Right atrium auricular region (tissue), 2 donors: ENCODE measurements around the gene HAND1. TPM values are rescaled to one million over a fixed set of nuclear protein-coding genes. Genes with fewer than 3 reads are reported as not detected.

Experiments used
- DNase-seq: peaks from one replicate; pipeline ENCODE4 v3.0.0-alpha.2; 2019; ENCODE audit warnings: low spot score
- H3K27ac ChIP-seq, 2 donors: fragments of 200-600 bp; sonication (generic); 1 replicate in 1 of 2; 2 replicates in 1 of 2; pipeline ENCODE4 v1.5.1; 2016 to 2019
- H3K27me3 ChIP-seq, 2 donors: fragments of 200-600 bp; sonication (generic); one replicate each; pipeline versions ENCODE4 v1.5.1 to v1.6.0; 2017 to 2019
- H3K36me3 ChIP-seq: fragments of 200-600 bp; sonication (generic); one replicate; pipeline ENCODE4 v1.5.1; 2016
- H3K4me1 ChIP-seq, 2 donors: fragments of 200-600 bp; sonication (generic); one replicate each; pipeline versions ENCODE4 v1.5.1 to v1.6.0; 2017 to 2019
- H3K4me3 ChIP-seq, 2 donors: fragments of 200-600 bp; sonication (generic); 1 replicate in 1 of 2; 2 replicates in 1 of 2; pipeline ENCODE4 v1.5.1; 2017 to 2019; ENCODE audit warnings: mild to moderate bottlenecking in 1 of 2, moderate library complexity in 1 of 2
- H3K9me3 ChIP-seq, 2 donors: fragments of 200-600 bp; sonication (generic); one replicate each; pipeline ENCODE4 v1.5.1; 2019
- total RNA-seq, 2 donors: library from RNA; depleted of rRNA; stranded (reverse); fragments of >200 nt; gene quantifications; one replicate each; pipeline ENCODE4 v1.1.0, GENCODE V29; 2016
- TF ChIP-seq, protein P1 (sequence below), 2 donors: fragments of 200-600 bp; sonication (generic); IDR thresholded peaks; one replicate each; pipeline ENCODE4 v1.5.1; 2019; ENCODE audit warnings: antibody characterized with exemption in 2 of 2

The HAND1 gene
- total RNA-seq, 2 donors from 2014 or later: 4.1 to 13.8 TPM

DNA sequence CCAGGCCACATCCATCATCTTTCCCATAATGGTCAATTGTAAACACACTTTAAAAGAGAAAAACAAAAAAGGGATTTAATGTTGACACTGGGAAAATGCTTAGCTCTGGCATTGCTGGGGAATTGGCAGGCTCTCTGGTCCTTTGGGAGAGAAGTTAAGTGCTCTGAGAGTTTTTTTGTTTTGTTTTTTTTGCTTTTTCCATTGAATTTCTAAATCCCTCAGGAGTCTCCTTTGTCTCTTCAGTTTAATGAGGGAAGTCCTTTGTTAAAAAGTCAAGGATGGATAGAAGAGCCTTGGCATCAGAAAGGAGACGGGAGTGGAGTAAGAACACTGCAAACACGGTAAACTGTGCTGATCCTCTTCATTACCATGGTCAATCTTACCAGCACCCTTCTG is 7.1 kb upstream of the HAND1 start:
- Histone ChIP-seq H3K4me3 (no peak overlapping the region), H3K27me3 (peaks cover 59 to 60% of the 10 kb centered on the region in 2 donors)

DNA sequence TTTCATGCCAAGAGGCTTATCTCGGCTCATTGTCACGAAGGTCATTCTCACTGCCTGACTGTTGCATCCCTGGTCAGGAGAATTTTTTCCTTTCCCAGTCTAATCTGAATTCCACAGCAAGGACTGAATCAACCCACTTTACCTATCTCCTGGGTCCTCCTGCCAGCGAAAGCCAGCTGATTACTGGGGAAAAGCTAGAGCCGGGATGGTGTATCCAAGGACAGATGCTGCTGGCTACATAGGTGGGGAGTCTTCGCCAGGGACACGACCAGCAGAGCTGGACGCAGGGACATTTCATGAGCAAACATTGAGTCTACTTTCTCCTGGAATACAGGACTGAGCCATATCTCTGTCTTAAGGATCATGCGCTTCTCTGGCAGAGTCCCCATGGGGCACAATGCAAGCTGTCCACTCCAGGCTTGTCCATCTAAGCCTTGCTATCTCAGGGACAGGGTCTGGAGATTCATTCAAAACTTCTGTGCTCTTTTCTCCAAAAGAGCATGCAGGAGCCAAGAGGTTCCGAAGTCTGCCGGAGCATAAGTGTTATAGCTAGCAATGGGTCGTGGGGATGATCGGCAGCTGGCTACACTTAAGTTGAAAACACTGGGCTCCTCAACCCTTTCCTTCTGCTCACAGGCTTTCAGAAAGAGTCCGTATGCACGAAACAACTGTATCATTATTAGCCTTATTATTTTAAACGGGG is 6.5 kb upstream of the HAND1 start:
- TF ChIP-seq, protein P1, sequence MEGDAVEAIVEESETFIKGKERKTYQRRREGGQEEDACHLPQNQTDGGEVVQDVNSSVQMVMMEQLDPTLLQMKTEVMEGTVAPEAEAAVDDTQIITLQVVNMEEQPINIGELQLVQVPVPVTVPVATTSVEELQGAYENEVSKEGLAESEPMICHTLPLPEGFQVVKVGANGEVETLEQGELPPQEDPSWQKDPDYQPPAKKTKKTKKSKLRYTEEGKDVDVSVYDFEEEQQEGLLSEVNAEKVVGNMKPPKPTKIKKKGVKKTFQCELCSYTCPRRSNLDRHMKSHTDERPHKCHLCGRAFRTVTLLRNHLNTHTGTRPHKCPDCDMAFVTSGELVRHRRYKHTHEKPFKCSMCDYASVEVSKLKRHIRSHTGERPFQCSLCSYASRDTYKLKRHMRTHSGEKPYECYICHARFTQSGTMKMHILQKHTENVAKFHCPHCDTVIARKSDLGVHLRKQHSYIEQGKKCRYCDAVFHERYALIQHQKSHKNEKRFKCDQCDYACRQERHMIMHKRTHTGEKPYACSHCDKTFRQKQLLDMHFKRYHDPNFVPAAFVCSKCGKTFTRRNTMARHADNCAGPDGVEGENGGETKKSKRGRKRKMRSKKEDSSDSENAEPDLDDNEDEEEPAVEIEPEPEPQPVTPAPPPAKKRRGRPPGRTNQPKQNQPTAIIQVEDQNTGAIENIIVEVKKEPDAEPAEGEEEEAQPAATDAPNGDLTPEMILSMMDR (IDR thresholded peaks at IDR 0.05): no peak
- no peak overlapping the region for H3K27ac ChIP-seq
- DNase-seq: no peak
- H3K9me3 ChIP-seq: no peaks in the 10 kb centered on the region
- H3K4me3 ChIP-seq: no peak overlapping the region
- H3K27me3 ChIP-seq: peaks cover 64 to 65% of the 10 kb centered on the region in 2 donors
- peaks cover 0 to 18% of the 10 kb centered on the region in 2 donors for H3K4me1 ChIP-seq
- no peaks in the 10 kb centered on the region for H3K36me3 ChIP-seq

More for the DNA sequence above, 7.1 kb upstream of the HAND1 start:
- DNase-seq: no peak
- Histone ChIP-seq H3K27ac (no peak overlapping the region), H3K36me3 (no peaks in the 10 kb centered on the region), H3K9me3 (no peaks in the 10 kb centered on the region), H3K4me1 (peaks cover 0 to 13% of the 10 kb centered on the region in 2 donors)
- TF ChIP-seq, protein P1 (IDR thresholded peaks at IDR 0.05): no peak

DNA sequence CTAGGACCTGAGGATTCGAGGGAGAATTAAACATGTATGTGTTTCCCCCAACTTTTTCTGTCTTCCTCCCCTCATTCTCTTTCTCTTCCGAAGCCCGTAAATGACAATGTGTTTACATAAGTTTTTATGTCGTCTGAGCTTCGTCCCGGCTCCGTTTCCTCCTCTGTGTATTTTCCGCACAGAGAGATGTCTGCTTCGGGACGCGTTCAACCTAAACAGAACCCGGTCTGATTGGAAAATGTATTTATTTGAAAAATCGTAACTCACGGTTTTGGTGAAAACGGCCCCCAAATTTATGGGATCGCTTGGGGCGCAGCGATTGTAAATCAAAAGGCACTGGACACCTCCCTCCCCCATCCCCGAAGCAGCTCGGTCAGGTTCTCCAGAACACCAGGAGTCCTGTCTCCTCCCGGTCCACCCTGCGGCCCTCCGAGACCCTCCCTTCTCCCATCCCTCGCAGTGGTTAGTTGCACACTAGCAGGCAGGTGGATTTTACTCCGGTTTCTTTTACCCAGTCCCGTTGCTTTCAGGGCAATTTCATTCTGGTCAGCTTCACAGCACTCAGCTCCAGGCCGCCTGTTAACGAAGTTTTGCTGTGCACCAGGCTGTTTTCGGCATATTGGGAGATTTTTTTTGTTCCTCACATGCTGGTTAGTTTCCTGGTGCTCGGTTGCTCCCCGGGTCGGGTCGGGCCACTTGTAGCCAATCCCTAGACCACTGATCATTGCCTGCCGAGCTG is 5.8 kb upstream of the HAND1 start:
- DNase-seq: no peak
- Histone ChIP-seq H3K9me3 (no peaks in the 10 kb centered on the region), H3K27ac (no peak overlapping the region), H3K4me1 (peaks cover 0 to 25% of the 10 kb centered on the region in 2 donors), H3K36me3 (no peaks in the 10 kb centered on the region), H3K4me3 (no peak overlapping the region), H3K27me3 (peaks cover 60 to 72% of the 10 kb centered on the region in 2 donors)
- TF ChIP-seq, protein P1 (IDR thresholded peaks at IDR 0.05): no peak

DNA sequence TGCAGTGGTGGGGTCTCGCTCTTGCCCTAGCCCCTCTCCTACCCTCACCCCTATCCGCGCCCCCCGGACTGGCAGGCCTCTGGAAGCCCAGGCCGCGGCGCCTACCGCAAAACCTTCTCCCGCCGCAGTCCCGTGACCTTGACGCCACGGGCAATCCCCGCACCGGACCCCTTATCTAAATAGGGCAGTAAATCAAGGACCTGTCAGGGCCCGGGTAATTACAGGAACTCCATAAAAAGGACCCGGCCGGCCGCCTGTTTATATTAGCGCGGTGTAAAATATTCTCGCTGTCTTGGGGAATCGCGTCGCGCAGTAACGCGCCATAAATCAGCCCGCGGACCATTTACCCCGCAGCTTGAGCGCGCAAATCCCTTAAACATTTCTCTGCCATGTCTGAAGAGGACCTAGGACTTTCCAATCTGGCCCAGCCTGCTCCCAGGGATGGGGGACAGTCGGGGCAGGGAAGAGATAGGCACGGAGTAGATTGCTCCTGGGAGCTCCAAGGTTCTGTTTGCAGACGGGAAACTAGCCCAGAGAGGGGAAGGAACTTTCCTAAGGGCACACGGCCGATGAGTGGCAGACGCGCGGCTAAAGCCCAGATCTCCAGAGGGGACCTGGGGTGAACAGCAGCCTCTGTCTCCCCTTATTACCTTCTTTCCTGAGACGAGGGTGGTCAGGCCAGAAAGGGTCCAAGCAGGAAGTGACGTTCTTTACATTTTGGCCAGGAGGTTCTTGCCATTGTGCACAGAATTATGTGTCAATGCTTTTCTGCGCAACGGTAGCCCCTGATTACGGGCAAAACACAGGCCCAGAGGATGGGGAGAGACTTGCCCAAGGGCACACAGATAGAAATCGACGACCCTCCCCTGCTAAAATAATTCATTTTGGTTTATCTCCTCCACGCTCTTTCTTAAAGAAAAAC is 4.8 kb upstream of the HAND1 start:
- DNase-seq: no peak
- TF ChIP-seq, protein P1 (IDR thresholded peaks at IDR 0.05): no peak
- H3K4me1 ChIP-seq: peaks cover 0 to 35% of the 10 kb centered on the region in 2 donors
- no peak overlapping the region for H3K4me3 ChIP-seq
- no peaks in the 10 kb centered on the region for H3K36me3 ChIP-seq
- H3K27ac ChIP-seq: no peak overlapping the region
- no peaks in the 10 kb centered on the region for H3K9me3 ChIP-seq
- H3K27me3 ChIP-seq: peaks cover 60 to 69% of the 10 kb centered on the region in 2 donors

DNA sequence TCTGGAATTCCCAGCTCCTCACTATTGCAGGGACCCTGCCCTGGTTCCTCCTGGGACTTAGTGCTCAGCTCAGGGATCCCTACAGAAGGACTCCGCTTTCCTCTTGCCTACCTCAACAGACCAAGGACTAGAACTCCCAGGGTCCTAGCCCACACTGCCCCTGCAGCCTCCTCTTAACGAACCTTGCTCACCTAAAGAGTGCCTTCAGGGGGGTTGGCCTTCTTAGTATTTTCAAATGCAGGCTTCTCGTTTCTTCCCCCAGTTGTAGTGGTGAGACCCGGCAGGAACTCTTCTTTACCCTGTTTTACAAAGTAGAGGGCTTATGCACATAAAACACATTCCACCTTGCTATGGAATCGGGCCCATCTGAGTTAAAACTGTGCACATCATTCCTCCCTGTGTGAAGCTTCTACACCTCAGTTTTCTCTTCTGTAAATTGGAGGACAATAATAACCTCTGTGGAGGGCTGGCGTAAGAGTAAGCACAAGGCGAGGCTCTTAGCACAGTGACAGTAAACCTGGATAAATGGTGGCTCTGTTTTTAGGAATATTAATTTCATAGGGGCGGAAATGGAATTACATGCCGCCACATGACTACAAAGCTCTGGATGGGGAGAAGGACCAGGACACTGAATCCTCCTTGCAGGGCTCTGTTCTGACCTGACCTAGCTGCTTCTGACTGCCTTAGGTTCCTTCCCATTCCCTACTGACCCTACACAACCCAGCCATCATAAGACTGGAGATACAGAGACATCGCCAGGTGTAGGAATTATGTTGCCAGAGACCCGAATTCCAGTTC is 3.8 kb upstream of the HAND1 start:
- Histone ChIP-seq H3K27ac (no peak overlapping the region), H3K36me3 (no peaks in the 10 kb centered on the region), H3K4me3 (no peak overlapping the region), H3K4me1 (peaks cover 0 to 45% of the 10 kb centered on the region in 2 donors), H3K27me3 (peaks cover 62 to 71% of the 10 kb centered on the region in 2 donors), H3K9me3 (no peaks in the 10 kb centered on the region)
- DNase-seq: no peak
- TF ChIP-seq, protein P1 (IDR thresholded peaks at IDR 0.05): no peak
